Fibroblast of skin of right biceps (primary cell): ENCODE data around the gene ARHGAP35.
"Not testable (repeated sequence)": the region's sequence is repeated elsewhere in the genome, so short reads cannot be mapped to it uniquely, and the experiment has no call there.

Source experiments
- DNase-seq: peaks from one replicate; pipeline ENCODE4 v3.0.0-alpha.2; 2013

Gene ARHGAP35

DNA sequence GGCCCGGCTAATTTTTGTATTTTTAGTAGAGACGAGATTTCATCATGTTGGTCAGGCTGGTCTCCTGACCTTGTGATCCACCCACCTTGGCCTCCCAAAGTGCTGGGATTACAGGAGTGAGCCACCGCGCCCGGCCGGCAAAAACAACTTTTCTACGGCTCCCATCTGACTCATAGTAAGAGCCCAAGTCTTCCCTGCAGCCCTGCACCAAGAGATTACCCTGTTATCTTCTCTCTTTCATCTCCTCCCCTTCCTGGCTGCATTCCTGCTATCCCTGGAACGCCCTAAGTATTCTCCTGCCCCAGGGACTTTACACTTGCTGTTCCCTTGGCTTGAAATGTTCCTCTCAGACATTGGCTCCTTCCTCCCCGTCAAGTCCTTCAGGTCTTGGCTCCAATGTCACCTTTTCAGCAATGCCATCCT, 16.7 kb upstream of the ARHGAP35 start:
- no peak for DNase-seq

DNA sequence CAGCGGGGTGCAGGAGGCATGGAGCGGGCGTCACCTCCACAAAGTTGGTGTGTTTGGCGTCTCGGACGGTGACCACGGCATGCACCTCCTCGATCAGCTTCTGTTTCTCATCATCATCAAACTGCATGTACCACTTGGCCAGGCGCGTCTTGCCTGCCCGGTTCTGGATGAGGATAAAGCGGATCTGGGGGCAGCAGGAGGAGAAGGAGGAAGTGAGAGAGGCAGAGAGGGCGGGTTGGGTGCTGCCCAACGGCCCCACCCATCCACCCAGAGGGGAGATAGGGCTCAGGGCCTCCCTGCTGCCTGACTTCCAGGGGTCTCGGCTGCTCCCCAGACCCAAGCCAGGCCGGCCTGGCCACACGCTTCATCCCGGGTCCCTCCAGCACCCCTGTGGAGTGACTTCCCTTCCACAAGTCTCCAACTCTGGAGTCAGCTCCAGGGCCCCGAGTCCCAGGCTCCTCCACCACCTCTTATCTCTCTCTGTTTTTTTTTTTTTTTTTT, 14.8 kb upstream of the ARHGAP35 start:
- DNase-seq = no peak

DNA sequence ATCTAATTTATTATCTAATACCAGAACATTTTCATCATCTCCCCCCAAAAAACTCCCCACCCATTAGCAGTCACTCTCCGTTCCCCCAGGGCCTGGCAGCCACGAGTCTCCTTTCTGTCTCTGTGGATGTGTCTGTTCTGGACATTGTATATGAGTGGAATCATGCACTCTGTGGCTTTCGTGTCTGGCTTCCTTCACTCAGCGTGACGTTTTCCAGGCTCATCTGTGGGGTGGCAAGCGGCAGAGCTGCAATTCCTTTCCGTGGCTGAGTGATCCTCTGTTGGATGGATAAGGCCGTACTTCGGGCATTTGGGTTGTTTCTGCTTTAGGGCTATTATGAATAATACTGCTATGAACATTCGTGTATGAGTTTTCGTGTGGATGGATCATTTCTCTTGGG, 13.3 kb upstream of the ARHGAP35 start:
- DNase-seq = no peak

DNA sequence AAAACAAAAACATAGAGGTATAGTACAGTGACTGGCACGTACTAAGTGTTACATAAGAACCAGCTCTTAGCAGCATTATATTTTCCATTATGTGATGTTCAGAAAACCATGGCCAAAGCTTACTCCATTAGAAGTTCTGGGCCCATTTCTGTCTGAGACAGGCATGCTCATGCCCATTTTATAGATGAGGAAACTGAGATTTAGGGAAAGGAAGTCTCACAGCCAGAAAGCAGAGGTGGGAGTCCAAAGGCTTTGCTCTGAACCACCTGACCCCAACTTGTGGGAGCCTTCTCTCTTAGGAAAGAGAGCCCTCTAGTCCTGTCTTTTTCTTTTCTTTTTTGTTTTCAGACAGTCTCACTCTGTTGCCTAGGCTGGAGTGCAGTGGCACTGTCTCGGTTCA, 12.4 kb upstream of the ARHGAP35 start:
- DNase-seq = no peak

DNA sequence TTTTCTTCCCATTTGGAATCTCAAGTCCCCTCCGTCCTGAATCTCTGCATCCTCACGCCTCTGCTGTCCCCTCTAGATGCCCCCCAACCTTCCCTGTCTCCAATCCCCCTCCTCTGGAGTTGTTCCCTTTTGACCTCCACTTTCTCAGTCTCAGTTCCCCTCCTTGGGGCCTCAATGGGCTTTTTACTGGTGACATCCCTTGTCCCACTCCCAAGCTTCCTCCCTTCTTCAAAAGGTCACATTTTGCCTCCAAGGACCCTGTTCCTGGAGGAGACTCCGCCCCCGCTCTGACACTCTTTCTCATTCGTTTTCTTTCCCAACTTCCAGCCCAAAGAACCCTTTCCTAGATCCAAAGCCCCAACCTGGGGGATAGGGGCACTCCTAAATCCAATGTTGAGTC, 11.2 kb upstream of the ARHGAP35 start:
- no peak for DNase-seq

DNA sequence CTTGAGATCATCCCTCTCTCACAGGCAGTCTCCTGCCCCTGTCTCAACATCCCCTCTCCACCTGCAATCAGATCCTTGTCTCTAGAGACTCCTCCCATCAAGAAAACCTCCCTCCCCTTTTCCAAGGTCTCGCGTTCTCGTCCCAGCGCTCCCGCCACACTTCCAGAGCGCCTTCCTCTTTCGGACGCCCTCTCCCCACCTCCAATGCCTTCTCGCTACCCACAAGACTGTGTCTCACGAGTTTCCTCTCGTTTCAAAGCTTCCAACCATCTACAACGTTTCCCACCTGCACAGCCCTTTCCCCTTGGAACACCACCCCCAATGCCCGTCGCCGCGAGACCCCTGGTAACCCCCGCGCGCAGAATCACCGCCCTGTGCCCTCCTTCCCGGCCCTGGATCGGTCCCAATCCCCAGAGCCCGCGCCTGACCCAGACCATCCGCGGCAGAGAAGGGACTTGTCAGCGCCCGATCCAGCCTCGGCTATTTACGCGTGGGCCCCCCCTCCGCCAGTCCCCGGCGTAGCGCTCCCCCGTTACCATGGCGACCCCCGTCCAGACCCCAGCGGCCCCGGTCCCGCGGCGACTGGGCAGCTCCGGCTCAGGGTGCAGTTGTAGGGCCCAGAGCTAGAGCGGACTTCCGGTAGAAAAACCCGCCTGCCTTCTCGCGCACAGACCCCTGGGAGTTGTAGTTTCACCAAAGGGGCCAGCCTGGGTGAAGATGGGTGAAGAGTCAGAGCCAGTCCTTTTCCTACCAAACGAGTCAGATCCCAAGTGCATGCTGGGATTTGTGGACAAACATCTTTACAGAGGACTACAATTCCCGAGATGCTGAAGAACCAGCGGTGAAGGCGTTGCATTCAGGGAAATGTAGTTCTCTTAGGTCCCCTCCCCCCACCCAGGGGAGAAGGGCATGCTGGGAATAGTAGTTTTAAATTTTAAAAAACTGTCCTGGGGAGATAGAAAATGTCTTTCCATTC, 10.3 kb upstream of the ARHGAP35 start, which contains the start of gene AP2S1:
TSS of gene AP2S1 (minus strand) at position 619 of the 976 bp plus-strand sequence. CDS start at position 539, 80 bp downstream.
- peak; percentile 99 for DNase-seq

DNA sequence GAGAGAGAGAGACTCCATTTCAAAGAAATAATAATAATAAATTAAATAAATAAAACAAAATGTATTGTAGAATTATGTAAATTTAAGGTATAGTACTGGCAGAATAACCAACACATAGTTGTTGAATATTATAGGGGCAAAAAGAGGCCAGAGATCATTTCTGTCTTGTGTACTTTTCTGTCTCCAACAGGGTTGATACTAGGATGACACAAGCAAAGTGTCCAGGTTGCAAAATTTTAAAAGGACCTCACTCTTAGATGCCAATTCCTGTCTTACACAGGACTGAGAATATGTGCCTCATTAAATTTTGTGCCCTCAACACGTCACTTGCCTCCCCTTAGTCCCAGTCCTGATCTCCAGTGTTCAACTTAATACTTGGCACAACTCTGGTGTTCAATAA, 8.0 kb upstream of the ARHGAP35 start:
- DNase-seq = no peak

DNA sequence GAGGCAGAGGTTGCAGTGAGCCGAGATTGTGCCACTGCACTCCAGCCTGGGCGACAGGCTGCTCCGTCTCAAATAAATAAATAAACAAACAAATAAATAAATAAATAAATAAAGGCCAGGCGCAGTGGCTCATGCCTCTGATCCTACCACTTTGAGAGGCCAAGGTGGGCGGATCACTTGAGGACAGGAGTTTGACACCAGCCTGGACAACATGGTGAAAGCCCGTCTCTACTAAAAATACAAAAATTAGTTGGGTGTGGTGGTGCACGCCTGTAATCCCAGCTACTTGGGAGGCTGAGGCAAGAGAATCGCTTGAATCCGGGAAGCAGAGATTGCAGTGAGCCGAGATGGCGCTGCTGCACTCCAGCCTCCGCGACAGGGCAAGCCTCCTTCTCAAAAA, 6.1 kb upstream of the ARHGAP35 start:
- not testable (repeated sequence) for DNase-seq

DNA sequence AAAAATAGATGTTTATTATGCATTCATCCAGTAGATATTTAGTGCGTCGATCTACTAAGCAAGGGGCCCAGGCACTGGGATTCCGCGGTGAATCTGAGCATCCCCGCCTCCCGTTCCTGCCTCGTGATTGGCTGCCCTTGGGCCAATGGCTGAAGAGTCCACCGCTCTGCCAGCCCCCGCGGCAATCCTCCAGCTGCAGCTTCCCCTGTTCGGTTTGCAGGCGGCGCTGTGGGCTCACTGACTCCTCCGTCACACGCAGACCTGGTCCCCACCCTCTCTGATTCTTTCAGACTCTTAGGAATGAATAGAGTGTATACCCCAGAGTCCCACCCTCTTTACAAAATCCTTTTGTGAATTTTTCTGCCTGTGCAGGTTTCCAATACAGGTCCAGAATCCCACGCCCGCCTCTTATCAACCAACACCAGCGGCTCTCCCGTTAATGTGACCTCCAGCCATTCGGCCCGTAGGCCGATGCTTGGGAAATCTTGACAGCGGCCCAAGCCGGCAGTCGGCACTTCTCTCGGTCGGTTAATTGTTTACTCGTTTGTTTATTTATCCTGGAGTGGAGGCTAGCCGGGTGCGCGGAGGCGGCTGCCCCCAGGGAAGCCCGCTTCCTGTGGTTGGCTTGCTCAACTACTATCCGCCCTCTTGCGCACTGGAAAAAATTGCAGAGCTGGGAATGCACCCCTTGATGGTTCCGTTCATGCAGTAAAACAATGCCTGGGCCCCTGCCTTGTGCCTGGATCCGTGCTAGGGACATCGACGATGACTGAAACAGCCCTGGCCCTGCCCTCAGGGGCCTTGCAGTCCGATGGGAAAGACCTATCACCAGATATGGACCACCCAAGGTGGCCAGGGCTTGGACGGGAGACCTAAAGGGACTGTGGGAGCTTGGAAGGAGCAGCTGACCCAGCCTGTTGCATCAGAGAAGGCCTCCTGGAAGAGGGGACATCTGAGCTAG, 4.5 kb upstream of the ARHGAP35 start:
- DNase-seq = peak; percentile 96

DNA sequence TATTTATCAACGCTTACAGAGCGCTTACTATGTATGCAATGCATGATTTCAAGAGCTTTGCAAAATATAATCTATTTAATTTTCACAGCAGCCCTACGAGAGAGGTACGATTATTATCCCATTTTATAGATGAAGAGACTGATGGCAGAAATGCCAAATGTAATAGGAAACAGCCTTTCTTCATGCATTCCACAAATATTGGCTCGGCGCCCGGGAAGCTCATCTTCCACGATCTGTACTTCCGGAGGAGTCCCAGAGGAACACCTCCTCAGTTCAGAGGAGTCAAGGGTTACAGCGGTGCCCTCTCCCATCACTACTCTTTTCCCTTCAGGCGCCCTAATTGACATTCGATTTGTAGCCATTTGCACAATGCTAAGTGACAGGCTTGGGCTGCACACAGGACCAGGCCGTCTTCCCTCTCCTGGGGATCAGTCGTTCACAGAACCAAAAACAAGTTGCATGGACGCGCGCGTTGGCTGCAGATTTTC, 1.1 kb upstream of the ARHGAP35 start:
- peak; percentile 93 for DNase-seq

DNA sequence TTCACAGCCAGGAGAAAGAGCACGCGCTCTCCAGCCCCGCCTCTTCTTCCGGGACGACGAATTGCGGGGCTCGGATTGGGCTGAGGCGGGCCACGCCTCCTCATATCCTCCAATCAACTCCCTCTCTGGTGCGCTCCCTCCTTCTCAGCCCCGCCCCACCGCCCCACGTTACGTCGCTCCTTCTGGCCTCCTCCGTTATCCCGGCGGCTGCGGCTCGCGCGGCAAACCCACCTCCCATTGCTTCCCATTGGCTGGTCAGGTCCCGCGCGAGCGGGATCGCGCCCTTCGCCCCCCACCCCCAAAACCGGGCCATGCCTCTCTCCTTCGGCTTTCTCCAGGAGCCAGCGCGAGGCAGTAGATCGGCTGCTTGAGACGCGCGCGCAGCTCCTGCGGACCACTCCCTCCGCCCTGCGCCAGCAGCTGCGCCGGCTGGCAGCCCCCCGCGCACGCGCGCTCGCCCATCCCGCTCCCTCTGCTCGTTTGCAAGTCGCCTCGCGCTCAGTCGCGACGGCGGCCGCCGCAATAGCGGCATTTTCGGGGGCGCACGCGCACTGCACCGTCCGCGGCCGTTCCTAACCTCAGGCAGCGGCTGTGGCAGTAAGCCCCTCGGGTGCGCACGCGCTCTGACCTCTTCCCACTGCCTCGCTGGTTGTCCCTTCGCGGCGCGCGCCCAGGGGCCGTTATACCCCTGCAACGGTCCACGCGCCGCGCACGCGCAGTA, 512 bp upstream of the ARHGAP35 start:
- peak; percentile 99 for DNase-seq

DNA sequence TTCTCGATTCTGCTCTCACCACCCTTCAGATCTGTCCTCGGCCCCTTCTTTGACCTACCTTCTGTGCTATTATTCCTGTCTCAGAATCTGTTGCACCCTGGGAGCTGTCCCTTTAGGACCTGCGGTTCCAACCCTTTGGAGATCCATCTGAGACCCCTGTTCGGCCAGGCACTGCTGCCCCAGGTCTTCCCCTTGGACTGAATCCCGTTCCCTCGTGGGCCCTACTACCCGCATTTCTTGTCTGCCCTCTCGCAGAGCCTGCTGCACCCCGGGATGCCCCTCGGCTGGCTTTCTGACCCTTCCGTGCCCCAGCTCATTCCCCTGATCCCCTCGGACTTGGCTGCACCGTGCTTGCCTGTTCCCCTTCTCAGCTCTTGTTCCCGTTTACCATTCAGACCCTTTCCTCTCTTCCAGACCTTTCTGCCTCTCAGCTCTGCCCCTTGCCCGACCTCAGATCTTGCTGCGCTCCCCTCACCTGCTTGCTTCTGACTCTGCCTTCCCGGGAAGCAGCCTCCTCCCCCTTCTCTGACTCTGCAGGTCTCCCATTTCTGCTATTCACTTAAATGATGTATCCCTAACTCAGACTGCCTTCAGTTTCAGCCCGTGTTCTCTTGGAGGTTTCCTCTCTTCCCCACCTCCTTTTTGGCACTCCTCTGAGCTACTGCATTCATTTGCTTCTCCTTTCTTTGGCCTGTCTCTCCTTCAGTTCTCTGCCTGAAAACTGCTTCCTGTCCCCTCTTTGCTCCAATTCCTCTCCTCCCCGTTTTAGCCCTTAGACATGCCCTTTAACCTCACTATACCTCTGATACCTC, 1.1 kb downstream of the ARHGAP35 start:
- no peak for DNase-seq

DNA sequence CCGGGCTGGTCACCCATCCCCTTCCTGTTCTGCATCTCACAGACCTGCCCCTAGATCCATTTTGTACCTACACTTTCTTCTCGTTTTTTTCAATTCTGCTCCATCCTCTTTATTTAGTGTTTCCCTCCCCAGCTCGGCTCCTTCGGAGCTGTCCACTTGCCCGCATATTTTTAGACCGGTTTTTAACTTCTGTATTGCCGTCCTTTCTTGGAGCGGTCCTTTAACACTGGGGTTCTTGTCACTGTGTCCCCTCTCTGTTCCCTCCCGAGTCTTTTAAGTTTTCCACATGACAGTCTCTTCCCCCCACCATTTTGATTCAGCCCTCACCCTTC, 1.7 kb downstream of the ARHGAP35 start:
- DNase-seq = no peak

DNA sequence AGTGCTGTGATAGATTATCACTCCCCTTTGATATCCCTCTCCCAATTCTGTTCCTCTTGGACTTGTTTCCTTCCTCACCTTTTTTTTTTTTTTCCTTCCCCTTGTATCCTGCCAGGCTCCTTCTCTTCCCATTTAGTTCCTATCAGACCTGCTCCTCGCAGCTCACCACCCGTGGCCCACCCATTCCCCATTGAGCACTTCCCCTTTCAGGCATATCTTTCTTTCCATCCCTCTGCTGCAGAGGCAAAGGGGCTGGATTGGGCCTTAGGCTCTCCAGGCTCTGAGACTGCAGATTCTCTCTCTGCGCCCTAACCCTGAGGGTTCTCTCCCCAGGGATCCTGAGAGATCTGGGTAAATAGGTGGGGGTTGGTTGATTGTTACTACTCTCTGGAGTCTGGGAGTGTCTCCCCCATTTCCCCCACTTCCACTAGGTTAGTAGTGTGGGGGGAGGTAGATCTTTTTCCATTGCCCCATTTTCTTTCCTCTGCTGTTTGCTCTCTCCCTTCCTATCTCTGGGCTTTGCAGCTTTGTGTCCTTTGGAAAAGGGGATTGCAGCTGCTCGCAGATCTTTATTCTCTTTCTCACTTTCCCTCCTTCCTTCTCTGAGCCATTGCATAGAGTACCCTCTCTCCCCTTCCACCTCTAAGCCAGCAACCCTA, 2.3 kb downstream of the ARHGAP35 start:
- DNase-seq = no peak

DNA sequence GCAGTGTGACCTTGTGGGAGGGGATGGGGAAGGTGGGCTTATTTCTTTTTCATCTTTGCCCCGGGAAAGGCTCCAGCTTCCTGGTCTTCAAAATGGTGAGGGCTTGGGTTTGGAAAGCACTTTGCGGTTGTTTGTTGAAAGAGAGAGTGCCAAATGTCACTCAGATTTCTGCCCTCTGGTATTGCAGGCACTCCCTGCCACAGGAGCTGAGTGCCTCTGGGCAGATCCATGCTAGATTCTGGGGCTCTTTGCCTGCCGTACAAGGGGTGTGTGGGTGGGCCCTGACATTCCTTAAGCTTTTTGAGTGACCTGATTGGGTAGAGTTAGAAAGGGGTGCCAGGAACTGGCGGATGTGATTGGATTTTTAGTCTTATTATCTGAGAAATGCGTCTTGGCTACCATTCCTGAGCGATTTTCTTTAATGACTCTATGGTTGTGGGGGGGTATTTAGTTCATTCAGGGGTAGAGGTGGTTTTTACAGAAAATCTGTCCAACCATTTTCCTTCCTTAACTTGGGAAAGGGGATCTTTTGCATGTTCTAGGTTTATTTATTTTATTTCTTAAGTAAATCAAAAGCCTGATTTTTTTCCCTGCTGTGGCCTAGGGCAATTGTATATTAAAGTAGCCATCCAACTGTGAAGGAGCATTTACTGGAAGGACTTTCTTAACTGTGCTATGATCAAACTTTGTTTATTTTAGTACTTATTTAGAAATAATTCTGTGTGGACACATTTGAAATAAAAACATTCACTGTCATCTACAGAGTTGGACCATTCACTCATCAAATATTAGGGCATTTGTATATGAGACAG, 3.2 kb downstream of the ARHGAP35 start:
- peak; percentile 68 for DNase-seq

DNA sequence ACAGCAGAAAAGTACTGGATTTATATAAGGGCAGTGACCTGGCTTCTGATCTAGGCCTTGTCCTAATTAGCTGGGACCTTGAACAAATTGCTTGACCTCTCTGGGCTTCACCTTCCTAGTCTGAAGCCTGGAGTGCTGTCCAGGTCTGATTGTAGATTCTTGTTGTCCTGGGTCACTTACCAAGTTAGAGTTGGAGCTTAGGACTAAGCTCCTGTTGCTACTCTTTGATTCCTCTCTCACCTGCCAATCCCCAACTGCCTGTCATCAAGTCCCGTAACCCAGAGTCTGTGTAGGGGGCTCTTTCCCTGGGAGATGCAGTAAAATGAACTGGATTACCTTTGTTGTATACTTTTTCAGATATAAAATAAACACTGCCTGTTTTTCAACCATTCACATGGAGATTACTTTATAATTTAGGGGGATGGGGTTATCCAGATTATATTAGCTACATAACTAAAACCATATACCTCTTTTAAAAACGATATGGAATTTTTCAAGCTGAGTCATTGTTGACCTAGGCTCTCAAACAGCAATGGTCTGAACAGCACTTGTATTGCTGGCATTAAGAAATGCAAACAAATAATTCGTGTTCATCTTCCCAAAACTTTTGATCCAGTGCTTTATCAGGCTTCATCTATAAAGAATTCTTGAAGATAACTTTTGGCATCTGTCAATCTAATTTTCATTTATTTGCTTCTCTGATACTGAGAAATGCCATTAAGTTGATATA, 5.8 kb downstream of the ARHGAP35 start:
- peak; percentile 42 for DNase-seq

DNA sequence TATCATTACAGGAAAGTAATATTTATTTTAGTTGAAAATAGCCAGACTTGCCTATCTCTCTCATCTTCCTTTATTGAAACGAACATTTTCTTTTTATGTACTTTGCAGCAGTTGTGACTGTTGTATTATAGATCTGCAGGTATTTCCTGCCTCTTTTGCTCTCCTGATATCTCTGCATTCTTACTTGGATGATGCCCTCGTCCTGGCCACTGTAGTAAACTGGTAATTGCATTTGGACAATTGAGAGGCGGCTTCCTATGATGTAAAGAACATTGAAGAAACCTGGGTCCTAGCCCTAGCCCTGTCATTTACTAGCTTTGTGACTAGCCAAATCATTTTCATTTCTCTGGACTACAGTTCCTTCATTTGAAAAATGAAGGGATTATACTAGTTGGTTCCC, 6.4 kb downstream of the ARHGAP35 start:
- no peak for DNase-seq

DNA sequence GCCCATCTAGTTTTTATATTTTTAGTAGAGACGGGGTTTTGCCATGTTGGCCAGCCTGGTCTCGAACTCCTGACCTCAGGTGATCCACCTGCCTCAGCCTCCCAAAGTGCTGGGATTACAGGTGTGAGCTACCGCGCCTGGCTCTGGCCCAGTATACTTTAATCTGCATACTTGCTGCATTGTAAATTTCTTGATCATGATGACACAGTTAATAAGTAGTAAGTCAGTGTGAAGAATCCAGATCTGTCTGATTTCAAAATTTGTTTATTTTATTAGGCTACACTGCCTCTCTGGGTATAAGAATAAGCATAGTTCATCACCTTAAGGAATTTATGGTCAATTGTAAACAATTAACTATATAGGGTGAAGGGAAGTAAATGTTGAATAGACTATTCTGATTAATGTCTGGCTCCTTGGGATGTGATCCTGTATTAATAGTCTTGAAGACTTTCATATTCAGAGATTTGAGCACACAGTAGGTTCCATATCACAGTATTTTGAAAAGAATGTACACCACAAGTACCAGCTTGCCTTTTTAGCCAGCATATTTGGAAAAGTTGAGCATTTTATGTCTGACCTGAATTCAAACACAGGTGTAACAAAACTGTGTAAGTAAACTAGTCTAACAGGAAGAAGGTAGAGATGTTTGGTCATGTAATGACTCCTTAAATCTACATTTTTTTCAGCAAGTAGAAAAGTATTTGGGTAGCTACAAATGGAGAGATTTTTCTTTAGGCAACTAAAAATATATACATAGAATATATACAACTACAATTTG, 7.4 kb downstream of the ARHGAP35 start:
- no peak for DNase-seq

DNA sequence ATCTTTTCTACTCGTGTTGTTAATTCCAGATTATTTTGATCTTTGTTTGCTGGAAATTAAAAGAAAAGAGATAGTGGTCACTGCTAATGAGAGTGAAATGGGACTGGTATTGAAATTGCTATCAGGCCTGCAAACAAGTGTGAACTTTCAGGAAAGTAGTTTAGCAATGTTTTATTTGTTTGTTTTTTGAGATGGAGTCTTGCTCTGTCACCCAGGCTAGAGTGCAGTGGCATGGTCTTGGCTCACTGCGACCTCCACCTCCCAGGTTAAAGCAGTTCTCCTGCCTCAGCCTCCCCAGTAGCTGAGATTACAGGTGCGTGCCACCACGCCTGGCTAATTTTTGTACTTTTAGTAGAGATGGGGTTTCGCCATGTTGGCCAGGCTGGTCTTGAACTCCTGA, 10.4 kb downstream of the ARHGAP35 start:
- not testable (repeated sequence) for DNase-seq
